ENCODE results near the gene IRF4.

The IRF4 gene

DNA sequence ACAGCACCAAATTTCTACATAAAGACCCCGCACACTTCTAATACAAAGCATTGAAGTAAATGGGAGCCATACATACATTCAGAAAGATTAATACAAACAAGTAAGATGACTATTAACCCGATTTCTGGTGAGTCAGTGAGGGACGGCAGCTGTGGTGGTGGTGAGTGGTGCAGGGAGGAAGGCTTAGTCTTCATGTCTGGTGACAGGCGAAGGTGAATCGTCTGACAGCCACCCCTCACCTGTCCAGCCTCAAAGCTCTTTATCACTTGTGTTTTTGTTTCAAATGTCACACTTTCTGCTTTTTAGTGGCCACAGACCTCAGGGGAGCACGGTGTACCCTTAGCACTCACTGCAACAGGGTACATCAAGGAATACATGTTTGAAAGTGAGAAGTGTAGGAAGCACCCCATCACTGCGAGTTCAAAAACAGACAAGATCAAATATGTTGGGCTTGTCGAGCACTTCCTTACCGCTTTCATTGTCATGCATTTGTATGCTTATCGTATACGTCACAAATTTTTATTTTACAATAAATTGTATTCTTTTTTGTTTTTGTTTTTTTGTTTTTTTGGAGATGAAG is 63.5 kb downstream of the IRF4 start:
- CTCF ChIA-PET: no interaction called here
- no peak overlapping the region for H3K4me3 ChIP-seq (ENCODE audit: control insufficient read depth in 1 of 7, extremely low read depth in 1 of 7, insufficient read depth in 4 of 7, low read depth in 2 of 7, low read length in 6 of 7)
- no peaks in the 10 kb centered on the region for H3K4me1 ChIP-seq (ENCODE audit: control extremely low read depth in 1 of 4, control insufficient read depth in 4 of 4, insufficient read depth in 4 of 4, low read length in 3 of 4)
- H3K36me3 ChIP-seq (ENCODE audit: control insufficient read depth in 4 of 4, insufficient read depth in 4 of 4, low read length in 3 of 4): no peaks in the 10 kb centered on the region
- peaks cover 0 to 3% (median 0%) of the 10 kb centered on the region in 5 experiments for H3K9me3 ChIP-seq (ENCODE audit: control extremely low read depth in 1 of 5, control insufficient read depth in 4 of 5, insufficient read depth in 2 of 5, low read depth in 1 of 5, low read length in 4 of 5)
- H3K27me3 ChIP-seq (replicated peaks in 2 of 5; ENCODE audit: control insufficient read depth in 4 of 5, insufficient read depth in 5 of 5, low read length in 4 of 5): peaks cover 0 to 19% (median 3%) of the 10 kb centered on the region in 5 experiments
- DNase-seq: no peak
- 94% methylated on average over 4 of the region's 11 CpGs for WGBS (ENCODE audit: insufficient coverage)
- POLR2A ChIA-PET: no interaction called here
- no peak overlapping the region for H3K27ac ChIP-seq (ENCODE audit: insufficient read depth in 1 of 2, low read depth in 1 of 2, low read length in 2 of 2, poor library complexity in 1 of 2, severe bottlenecking in 2 of 2)

DNA sequence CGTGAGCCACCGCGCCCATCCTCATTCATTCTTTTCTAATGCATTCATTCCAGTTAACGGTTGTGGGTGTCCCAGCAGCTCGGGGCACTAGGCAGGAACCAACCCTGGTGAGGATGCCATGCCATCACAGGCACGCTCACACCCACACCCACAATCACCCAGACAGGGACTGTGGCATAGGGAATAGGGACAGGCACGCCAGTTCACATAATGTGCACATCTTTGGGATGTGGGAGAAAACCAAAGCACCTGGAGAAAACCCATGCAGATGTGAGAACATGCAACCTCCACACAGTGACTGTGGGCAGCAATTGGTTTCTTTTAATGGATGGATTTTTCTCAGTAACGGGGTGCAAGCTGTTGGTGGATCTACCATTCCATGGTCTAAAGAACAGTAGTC is 64.3 kb downstream of the IRF4 start:
- Histone ChIP-seq H3K36me3 (ENCODE audit: control insufficient read depth in 4 of 4, insufficient read depth in 4 of 4, low read length in 3 of 4) (no peaks in the 10 kb centered on the region), H3K4me1 (ENCODE audit: control extremely low read depth in 1 of 4, control insufficient read depth in 4 of 4, insufficient read depth in 4 of 4, low read length in 3 of 4) (no peaks in the 10 kb centered on the region), H3K9me3 (ENCODE audit: control extremely low read depth in 1 of 5, control insufficient read depth in 4 of 5, insufficient read depth in 2 of 5, low read depth in 1 of 5, low read length in 4 of 5) (peaks cover 0 to 3% (median 0%) of the 10 kb centered on the region in 5 experiments), H3K27ac (ENCODE audit: insufficient read depth in 1 of 2, low read depth in 1 of 2, low read length in 2 of 2, poor library complexity in 1 of 2, severe bottlenecking in 2 of 2) (no peak overlapping the region), H3K27me3 (replicated peaks in 2 of 5; ENCODE audit: control insufficient read depth in 4 of 5, insufficient read depth in 5 of 5, low read length in 4 of 5) (peaks cover 0 to 19% (median 3%) of the 10 kb centered on the region in 5 experiments), H3K4me3 (ENCODE audit: control insufficient read depth in 1 of 7, extremely low read depth in 1 of 7, insufficient read depth in 4 of 7, low read depth in 2 of 7, low read length in 6 of 7) (no peak overlapping the region)
- WGBS (ENCODE audit: insufficient coverage): 89% methylated on average over 6 of the region's 8 CpGs
- CTCF ChIA-PET: no interaction called here
- POLR2A ChIA-PET: no interaction called here
- no peak for DNase-seq

DNA sequence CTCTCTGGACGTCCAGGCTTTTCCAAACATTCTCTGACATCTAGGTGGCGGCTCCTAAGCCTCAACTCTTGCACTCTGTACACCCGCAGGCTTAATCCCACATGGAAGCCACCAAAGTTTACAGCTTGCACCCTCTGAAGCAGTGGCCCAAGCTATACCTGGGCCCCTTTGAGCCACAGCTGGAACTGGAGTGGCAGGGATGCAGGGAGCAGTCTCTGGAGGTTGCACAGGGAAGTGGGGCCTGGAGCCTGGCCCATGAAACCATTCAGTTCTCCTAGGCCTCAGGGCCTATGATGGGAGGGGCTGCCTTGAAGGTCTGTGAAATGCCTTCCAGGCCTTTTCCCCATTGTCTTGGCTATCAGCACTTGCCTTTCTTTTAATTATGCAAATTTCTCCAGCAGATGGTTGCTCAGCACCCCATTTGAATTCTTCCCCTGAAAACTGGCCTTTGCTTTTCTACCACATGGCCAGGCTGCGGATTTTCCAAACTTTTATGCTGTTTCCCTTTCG is 64.9 kb downstream of the IRF4 start:
- 100% methylated on average over 4 of the region's 5 CpGs for WGBS (ENCODE audit: insufficient coverage)
- ChIA-PET CTCF (interaction anchor here (0.7 kb wide), 1 partner anchor 138 kb away, joined by 3 read pairs; no protein-coding TSS in a partner anchor), POLR2A (no interaction called here)
- Histone ChIP-seq H3K9me3 (ENCODE audit: control extremely low read depth in 1 of 5, control insufficient read depth in 4 of 5, insufficient read depth in 2 of 5, low read depth in 1 of 5, low read length in 4 of 5) (peaks cover 0 to 3% (median 0%) of the 10 kb centered on the region in 5 experiments), H3K27me3 (replicated peaks in 2 of 5; ENCODE audit: control insufficient read depth in 4 of 5, insufficient read depth in 5 of 5, low read length in 4 of 5) (peaks cover 0 to 17% (median 3%) of the 10 kb centered on the region in 5 experiments), H3K4me1 (ENCODE audit: control extremely low read depth in 1 of 4, control insufficient read depth in 4 of 4, insufficient read depth in 4 of 4, low read length in 3 of 4) (no peaks in the 10 kb centered on the region), H3K4me3 (ENCODE audit: control insufficient read depth in 1 of 7, extremely low read depth in 1 of 7, insufficient read depth in 4 of 7, low read depth in 2 of 7, low read length in 6 of 7) (no peak overlapping the region), H3K27ac (ENCODE audit: insufficient read depth in 1 of 2, low read depth in 1 of 2, low read length in 2 of 2, poor library complexity in 1 of 2, severe bottlenecking in 2 of 2) (no peak overlapping the region), H3K36me3 (ENCODE audit: control insufficient read depth in 4 of 4, insufficient read depth in 4 of 4, low read length in 3 of 4) (no peaks in the 10 kb centered on the region)
- DNase-seq: no peak

DNA sequence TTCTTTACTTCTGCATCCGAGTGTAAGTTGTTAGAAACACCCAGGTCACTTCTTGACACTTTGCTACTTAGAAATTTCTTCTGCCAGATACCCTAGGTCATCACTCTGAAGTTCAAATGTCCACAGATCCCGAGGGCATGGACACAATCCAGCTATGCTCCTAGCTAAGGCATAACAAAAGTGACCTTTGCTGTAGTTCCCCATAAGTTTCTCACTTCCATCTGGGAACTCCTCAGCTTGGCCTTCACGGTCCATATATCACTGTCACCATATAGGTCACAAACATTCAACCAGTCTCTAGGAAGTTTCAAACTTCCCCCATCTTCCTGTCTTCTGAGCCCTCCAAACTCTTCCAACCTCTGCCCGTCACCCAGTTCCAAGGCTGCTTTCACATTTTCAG is 65.3 kb downstream of the IRF4 start:
- H3K4me3 ChIP-seq (ENCODE audit: control insufficient read depth in 1 of 7, extremely low read depth in 1 of 7, insufficient read depth in 4 of 7, low read depth in 2 of 7, low read length in 6 of 7): no peak overlapping the region
- peaks cover 0 to 3% (median 0%) of the 10 kb centered on the region in 5 experiments for H3K9me3 ChIP-seq (ENCODE audit: control extremely low read depth in 1 of 5, control insufficient read depth in 4 of 5, insufficient read depth in 2 of 5, low read depth in 1 of 5, low read length in 4 of 5)
- WGBS (ENCODE audit: insufficient coverage): 100% methylated on average over 4 of the region's 4 CpGs
- no peak for DNase-seq
- H3K4me1 ChIP-seq (ENCODE audit: control extremely low read depth in 1 of 4, control insufficient read depth in 4 of 4, insufficient read depth in 4 of 4, low read length in 3 of 4): no peaks in the 10 kb centered on the region
- H3K36me3 ChIP-seq (ENCODE audit: control insufficient read depth in 4 of 4, insufficient read depth in 4 of 4, low read length in 3 of 4): no peaks in the 10 kb centered on the region
- no peak overlapping the region for H3K27ac ChIP-seq (ENCODE audit: insufficient read depth in 1 of 2, low read depth in 1 of 2, low read length in 2 of 2, poor library complexity in 1 of 2, severe bottlenecking in 2 of 2)
- H3K27me3 ChIP-seq (replicated peaks in 2 of 5; ENCODE audit: control insufficient read depth in 4 of 5, insufficient read depth in 5 of 5, low read length in 4 of 5): peaks cover 0 to 15% (median 3%) of the 10 kb centered on the region in 5 experiments
- ChIA-PET CTCF (interaction anchor here (0.7 kb wide), 1 partner anchor 138 kb away, joined by 3 read pairs; no protein-coding TSS in a partner anchor), POLR2A (no interaction called here)

Measured in common myeloid progenitor, CD34-positive (primary cell).